GM18867 (cell line): ENCODE results near the gene URI1.

Experiments used
- ATAC-seq: cut with Tn5 transposase; IDR thresholded peaks from one replicate; pipeline ENCODE4 v1.9.1; 2021; ENCODE audit warnings: mild to moderate bottlenecking, moderate library complexity; ENCODE audit not compliant: unreplicated experiment

The URI1 gene

DNA sequence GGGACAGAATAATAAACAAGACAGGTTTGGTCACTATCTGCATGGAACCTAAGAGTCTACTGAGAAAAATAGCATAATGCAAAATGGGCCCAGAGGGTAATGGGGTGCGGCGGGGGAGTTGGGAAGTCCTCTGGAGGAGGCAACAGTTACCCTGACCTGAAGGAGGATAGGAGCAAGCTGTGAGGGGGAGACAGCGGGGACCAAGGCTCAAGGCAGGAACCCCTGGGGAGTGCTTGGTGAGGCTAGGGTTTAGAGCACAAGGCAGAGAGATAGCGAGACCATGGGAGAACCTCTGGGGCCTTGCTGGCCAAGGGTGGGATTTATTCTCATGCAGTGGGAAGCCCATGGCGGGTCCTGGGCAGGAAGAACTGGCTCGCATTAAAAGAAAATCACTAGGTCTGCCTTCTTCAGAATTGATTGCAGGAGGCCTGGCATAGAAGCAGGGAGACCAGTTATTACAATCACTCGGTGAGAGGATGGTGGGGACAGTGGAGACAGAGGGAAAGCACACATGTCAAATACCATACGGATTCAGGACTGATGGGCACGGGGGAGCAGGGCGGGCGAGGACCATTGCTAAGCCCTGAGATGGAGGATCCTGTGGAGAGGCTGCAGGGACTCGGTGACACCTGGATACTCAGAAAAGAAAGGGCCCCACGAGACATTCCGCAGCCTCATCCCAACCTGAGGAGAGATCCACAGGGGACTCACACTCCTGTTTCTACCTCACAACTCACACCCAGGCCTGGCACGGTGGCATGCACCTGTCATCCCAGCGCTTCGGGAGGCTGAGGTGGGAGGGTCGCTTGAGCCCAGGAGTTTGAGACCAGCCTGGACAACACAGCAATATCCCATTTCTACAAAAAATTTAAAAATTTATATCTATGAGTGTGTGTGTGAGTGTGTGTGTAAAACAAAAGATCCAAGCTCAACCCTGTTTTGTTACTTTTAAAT is 110.4 kb downstream of the URI1 start:
- ATAC-seq: no peak

DNA sequence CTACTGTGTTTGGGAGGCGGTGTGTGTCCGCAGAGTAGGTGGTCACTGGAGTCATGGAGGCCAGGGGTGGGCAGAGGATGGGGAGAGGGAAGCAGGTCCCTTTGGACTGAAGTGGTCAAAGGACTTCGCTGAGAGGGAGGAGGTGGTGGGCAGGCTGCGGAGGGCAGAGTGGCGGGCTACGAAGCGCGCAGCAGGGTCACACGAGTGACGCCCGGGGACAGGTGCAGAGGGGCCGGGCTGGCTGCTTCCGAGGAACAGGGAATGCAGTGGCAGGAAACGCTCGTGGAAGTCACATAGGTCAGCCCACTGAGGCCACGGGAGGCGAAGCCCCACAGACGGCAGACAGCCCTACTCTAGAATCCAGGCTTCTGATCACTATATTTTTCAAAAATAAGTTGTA is 111.5 kb downstream of the URI1 start:
- no peak for ATAC-seq

DNA sequence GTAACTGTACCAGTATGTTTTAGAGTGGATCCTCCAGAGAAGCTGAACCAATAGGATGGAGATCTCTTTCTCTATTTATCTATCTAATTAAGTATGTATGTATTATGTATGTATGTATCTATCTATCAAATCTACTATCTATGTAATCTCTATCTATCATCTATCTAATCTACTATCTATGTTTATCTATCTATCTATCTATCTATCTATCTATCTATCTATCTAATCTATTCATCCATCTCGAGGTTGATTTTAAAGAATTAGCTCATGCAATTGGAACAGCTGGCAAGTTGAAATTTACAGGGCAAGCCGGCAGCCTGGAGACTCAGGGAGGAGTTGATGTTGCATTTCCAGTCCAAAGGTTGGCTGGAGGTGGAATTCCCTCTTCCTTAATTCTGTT is 112.2 kb downstream of the URI1 start:
- ATAC-seq: no peak

DNA sequence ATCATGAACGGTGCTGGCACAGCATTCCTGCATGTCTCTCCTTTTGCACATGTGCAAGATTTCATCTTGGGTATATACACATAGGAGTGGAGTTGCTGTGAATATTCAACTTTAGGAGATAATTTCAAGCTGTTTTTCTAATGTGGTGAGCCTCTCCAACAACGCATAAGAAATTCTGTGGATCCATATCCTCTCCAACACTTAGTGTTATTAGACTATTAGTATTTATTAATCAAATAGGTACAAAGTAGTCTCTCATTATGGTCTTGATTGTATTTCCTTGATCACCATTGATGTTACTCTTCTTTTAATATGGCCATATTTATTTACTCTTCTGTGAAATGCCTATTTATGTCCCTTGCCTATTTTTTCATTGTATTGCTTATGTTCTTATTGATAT is 114.5 kb downstream of the URI1 start:
- no peak for ATAC-seq

DNA sequence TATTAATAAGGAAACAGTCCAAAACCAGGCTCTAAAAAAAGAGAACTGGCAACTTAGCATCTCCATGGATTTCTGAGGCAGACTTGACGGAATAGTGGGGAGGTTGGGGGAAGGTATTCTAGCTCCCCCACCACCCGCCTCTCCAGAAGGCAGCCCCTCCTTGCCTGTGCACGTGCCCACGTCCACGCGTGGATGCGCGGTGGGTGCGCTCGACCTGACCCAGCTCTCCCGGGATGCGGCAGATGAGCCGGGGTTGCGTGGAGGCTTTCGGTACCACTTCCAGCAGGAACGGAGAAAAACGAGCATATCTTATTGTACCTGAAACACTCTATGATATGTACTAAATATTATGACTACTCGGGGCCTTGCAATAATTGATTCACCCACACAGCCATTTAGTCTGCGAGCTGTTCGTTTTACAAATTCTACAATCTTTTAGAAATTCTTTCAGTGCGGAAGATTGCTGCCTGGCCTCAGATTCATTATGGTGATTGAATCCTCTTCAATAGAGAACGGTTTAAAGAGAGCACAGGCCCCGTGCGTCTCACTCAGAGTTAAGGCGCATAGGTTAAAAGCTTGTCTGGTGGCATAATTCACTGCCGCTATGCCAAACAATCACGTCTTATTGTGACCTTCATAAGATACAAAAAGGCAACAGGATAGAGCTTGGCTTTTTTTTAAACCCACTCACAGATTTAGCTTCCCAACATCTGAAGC is 117.9 kb downstream of the URI1 start:
- no peak for ATAC-seq

DNA sequence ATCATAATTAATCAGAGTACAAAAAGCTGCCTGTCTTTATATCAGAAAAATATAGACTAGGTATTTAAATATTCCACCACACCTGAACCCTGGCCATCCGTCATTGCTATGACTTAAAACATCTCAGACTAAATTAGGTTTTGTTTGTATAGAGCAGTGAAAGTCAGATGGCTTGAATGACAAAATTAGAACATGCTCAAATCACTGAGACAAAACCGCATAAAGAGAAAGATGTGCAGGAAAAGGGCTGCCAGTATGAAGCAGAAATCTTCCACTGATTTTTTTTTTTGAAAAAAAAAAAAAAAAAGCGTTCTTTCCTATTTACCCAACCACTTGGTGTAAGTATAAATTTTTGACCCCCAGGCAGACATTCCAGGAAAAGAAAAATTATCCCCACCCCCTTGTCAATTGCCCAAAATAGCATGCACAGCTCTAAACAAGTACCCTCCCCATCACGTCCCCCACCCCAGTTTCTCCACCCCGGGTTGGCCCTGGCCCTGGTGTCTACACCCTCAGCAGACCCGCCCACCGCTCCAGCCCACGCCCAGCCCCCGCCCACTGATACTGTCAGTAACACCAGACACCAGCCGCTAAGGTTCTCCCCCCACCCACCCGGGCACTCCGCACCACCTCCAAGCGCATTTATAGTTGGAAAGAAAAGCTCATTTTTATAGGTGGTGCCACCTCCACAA is 118.6 kb downstream of the URI1 start:
- ATAC-seq: no peak

DNA sequence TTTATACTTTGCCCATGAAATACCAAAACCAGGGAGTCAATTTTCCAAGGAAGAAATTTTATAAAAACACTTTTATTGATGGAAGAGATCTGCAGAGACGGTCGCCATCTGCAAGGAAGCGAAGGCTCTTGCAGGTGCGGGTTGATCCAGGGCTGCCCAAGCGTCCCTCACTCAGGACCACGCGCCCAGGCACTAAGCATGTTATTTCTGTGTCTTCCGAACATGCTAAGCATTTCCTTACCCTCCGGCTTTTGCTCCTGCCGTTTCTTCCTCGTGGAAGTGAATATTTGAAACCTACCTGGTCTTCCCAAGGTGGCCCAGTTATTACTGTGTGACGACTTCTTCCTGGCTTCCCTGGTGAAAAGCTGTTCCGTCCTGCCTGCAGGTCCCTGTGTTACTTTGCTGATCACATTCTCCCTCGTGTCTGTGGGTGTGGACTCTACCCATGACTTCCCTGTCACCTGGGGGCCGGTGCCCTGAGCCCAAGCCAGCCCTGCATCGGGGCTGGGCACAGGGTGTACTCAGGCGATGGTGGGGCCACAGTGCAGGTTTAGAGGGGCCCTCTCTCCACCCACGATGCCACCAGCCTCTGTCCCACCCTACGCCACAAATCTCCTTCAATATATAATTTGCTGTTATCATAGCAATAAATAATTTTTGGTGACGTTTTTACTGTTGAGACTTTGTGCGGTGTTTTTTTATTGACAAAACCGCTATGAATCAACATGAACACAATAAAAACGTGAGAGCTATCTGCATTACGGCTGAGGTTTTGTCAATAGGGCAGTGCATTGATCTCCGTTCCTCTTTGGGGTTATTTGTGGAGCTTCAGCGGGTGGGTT is 119.4 kb downstream of the URI1 start:
- no peak for ATAC-seq

DNA sequence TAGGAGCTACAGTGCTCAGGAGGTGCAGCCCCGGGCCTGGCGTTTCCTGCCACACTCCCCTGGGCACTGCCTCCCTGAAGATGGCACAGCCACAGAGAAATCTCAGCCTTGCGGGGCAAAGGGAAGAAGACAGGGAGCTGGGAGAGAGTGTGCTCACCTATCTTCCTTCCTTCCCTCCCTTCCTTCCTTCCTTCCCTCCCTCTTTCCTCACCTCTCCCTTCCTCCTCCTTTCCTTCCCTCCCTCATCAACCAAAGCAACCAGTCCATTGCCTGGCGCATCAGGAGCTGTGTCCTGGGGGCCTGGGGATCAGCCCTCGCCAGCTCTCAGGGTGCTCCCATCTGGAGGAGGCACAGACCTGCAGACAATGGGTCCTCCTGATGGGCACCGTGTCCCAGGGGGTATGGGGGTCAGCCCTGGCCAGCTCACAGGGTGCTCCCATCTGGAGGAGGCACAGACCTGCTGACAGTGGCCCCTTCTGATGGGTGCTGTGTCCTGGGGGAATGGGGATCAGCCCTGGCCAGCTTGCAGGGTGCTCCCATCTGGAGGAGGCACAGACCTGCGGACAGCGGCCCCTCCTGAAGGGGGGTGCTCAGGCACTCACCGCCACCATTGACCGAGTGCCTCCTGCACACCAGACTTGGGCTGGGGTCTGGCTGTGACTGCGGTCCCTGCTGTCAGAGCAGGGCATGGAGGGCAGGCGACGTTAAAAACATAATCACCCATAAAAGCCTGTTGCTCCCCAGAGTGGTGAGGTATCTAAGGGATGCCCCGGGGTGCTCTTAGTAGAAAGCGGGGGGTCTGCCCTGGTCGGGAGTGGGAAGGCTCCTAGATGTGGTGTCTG is 120.2 kb downstream of the URI1 start:
- no peak for ATAC-seq

DNA sequence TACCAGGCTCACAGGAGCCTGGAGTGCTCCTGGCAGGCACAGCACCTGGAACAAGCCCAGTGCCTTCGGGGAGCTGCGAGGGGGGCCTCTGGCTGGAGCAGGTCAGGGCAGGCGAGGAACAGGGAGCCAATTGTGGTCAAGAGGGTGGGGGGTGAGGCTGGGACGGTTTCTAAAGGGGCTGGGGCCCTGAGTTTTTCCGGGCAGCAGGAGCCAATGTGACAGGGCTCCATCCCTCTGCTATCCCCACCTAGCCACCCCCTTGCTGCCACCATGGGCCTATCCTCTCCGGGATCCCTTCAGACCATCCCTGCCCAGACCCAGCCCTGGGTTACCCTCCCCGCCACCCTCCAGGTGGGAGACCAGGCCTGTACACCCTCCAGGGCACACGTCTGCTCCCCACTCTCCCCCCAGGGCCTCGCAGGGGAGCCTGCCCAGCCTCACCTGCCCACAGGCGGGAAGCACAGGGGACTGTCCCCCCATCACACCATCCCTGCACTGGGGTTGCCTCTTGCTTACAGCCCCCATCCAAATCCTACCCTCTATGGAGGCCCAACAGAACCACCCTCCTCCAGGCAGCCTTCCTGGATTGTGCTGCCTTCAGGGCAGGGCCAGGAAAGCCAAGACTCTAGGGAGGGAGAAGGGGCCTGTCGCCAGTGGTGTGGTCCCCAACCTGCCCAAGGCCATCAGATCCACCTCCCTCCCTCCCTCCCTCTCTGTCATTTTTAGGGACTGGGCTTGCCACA is 121.0 kb downstream of the URI1 start:
- ATAC-seq: no peak

DNA sequence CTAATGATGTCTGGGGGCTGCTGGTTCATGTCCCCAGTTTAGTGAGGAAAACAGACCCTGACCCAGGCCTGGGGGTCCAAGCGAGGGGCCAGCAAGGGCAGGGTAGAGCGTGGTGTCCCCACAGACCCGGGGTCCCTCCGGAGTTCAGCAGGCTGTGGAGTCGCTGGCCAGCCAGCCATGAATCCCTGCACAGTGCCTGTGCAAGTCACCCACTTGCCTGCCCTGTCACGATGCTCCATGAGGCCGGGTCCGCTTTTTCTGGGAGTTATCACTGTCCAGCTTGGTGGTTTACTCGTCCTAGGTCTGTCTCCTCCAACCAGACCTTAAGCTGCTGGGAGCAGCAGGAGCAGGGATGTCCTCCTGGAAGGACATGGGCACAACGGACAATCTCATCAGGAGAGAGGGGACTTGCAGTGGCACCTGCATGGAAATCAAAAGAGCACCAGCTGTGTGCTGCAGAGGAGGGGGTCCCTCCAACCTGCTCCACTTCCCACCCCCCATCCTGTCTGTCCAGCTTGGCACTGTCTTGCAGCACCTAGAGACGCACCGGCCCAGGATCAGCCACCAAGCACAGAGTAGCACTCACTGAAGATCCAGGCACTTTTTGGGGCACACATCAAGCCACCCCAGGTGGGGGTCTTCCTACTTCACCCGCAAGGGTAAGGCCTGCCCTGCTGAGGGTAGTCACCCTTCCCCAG is 121.8 kb downstream of the URI1 start:
- no peak for ATAC-seq

DNA sequence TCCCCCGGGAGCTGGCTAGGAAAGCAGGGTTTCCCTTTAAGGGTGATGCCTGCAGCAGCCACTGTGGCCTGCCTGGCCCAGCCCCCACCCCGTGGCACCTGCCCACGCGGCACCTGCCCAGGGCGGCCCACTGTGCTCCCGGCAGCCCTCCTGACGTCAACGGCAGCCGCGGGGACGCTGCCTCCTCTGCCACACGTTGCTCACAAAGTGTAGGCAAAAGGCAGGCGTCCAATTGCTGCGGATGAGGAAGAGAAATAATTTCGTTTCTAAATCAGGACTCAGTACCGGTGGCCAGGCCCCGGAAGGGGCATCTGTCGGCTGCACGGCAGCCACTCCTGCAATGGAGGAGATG is 122.3 kb downstream of the URI1 start:
- no peak for ATAC-seq

DNA sequence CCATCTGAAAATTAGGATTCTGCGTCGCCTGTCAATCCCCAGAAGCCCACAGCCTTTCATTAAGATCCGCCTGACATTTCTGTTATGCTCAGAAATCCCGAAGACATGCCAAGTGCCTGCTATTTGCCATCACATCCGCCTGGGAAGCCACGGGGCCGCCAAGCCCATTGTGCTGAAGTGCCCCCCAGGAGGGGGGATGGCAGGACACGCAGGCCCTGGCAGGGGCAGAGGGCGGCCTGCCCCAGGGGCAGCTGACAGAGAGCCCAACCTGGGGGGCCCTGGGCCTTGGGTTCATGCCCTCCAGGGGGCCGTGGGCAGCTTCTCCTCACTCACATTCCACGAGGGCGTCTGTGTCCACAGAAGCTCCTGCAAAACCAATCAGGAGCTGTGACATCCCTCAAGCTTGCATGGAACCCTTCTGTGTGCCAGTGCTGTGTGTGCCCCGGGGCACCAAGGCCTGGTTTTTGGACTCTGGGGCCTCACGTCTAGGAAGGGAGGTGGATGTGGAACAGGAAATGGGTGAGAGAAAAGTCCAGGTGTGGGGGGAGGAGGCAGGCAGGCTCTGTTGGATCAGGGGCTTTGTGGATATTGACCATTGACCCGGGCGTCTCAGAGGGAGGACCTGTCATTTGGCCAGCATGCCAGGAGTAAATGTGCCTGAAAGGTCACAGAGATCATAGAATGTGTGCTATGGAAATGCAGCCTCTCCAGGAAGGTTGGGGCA is 122.9 kb downstream of the URI1 start:
- ATAC-seq: no peak

DNA sequence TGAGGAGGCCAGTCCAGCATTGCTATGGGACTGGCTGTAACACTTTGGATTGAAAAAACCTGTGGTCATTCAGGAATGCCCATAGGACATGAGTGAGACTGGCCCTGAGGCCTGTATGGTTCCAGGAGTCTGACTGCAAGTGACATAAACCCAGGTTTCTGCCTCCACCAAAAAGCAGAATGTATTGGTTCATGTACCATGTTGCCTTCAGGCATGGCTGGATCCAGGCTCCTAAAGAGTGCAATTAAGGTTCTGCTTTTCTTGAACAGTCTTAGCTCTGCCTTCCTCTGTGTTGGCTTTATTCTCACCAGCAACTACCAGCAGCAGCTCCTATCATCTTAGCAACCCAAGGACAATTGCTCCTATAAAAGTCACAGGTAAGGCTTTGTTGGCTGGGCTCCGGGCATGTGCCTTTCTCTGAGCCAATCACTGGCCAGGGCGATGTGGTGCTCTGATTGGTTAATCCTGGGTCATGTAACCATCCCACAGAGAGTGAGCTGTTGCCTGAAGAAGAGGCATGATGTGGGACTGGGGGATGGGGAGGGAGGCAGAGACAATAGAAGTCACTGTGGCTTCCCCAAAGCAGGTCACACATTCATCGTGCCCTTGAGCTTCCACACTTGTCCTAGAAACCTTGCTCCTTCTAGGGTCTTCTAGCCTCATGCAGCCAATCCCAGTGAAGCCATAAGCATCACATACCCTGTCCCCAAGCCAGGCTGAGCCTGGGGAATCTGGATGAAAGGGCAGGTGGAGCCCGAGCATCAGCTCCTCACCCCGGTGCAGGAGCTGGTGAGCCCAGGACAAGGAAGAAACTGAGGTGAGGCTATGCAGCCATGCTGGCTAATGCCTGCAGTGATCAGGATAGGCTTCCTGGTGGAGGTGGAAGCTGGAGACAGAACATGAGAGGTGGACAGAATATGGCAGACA is 123.9 kb downstream of the URI1 start:
- ATAC-seq: no peak
